ENCODE measurements around the gene NR3C2.

DNA sequence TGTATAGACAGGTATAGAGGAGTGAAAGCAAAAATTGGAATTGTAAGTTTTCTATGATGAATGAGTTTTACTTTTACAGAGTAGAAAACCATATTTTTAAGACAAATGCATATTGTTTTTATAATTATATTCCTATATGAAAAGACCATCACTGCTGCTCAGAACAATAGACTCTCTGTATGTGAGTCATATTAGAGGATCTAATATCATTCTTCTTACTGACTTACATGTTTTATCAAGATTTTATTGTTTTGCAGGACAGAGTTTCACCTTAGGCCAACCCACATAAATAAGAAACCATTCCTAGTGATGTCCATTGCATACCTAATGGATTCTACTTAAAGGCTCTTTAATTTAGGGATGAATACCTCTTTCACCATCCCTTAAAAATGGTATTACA lies 88.6 kb downstream of the NR3C2 start:
- TF ChIP-seq, protein P1, sequence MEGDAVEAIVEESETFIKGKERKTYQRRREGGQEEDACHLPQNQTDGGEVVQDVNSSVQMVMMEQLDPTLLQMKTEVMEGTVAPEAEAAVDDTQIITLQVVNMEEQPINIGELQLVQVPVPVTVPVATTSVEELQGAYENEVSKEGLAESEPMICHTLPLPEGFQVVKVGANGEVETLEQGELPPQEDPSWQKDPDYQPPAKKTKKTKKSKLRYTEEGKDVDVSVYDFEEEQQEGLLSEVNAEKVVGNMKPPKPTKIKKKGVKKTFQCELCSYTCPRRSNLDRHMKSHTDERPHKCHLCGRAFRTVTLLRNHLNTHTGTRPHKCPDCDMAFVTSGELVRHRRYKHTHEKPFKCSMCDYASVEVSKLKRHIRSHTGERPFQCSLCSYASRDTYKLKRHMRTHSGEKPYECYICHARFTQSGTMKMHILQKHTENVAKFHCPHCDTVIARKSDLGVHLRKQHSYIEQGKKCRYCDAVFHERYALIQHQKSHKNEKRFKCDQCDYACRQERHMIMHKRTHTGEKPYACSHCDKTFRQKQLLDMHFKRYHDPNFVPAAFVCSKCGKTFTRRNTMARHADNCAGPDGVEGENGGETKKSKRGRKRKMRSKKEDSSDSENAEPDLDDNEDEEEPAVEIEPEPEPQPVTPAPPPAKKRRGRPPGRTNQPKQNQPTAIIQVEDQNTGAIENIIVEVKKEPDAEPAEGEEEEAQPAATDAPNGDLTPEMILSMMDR (conservative IDR thresholded peaks at IDR 0.05; ENCODE audit: low read depth, low read length) = no peak
- TF ChIP-seq EZH2 (IDR thresholded peaks at IDR 0.05; ENCODE audit: low read length, unreplicated experiment) (no peak), EZH2phosphoT487 (IDR thresholded peaks at IDR 0.05; ENCODE audit: borderline replicate concordance, low read length) (no peak)
